ENCODE measurements around the gene NBPF3. TPM values are rescaled to one million over a fixed set of nuclear protein-coding genes. Genes with fewer than 3 reads are reported as not detected.

NBPF3 gene
- polyA plus RNA-seq, 6 donors from 2014 or later: 0.29 to 2.1 (median 0.43) TPM; not detected in 1

- Mint-ChIP-seq H3K36me3 (no peaks in the 10 kb centered on the region), H3K9me3 (no peaks in the 10 kb centered on the region), H3K4me3 (no peak overlapping the region), H3K4me1 (peaks cover 4 to 12% (median 4%) of the 10 kb centered on the region in 3 donors), H3K27me3 (peaks cover 30 to 68% (median 49%) of the 10 kb centered on the region in 3 donors), H3K27ac (peak overlapping the region in 1 of 6 donors; percentile 14)
- no peak for ATAC-seq (ENCODE audit: low read depth in 2 of 2)
- DNase-seq: no peak
Measured at GRCh38 chr1:21534146-21534545, 94.2 kb downstream of the NBPF3 start.

Other genes starting within 250 kb of the NBPF3 start
- gene ECE1, start 149.7 kb upstream of the NBPF3 start, polyA plus RNA-seq (ENCODE audit: low read depth in 6 of 6): 10 to 100 TPM in 5 of 6 donors, 1 to 10 TPM in 1; 6.9 to 44.5 (median 20.8) TPM
- gene ALPL, start 69.3 kb downstream of the NBPF3 start, polyA plus RNA-seq (ENCODE audit: low read depth in 6 of 6): 1 to 10 TPM in 1 of 6 donors, under 1 TPM in 3, not detected in 2; 0.53 to 1.8 (median 0.66) TPM
- not detected for gene RAP1GAP, start 229.2 kb downstream of the NBPF3 start, polyA plus RNA-seq (ENCODE audit: low read depth in 6 of 6)